ENCODE measurements around the gene FBXO3. TPM values are rescaled to one million over a fixed set of nuclear protein-coding genes. Genes with fewer than 3 reads are reported as not detected.

FBXO3 gene
- total RNA-seq, 4 donors from 2014 or later: 27.8 to 36.3 (median 28.7) TPM

GRCh38 chr11:33775832-33776470 lies 1.6 kb upstream of the FBXO3 start:
- Histone ChIP-seq H3K27me3 (no peaks in the 10 kb centered on the region), H3K4me3 (no peak overlapping the region), H3K27ac (peak overlapping the region in 1 of 4 donors; percentile 95), H3K36me3 (no peaks in the 10 kb centered on the region), H3K4me1 (peaks cover 0 to 62% (median 28%) of the 10 kb centered on the region in 4 donors), H3K9me3 (no peaks in the 10 kb centered on the region)
- 16 to 29% methylated on average over 1 of the region's 1 CpG for WGBS, 2 donors
- no peak for TF ChIP-seq POLR2A (IDR thresholded peaks at IDR 0.05)
- no peak for TF ChIP-seq EP300 (IDR thresholded peaks at IDR 0.05)
- TF ChIP-seq CTCF (IDR thresholded peaks at IDR 0.05): no peak
- DNase-seq (ENCODE audit: low spot score in 2 of 2): no peak

DNA sequence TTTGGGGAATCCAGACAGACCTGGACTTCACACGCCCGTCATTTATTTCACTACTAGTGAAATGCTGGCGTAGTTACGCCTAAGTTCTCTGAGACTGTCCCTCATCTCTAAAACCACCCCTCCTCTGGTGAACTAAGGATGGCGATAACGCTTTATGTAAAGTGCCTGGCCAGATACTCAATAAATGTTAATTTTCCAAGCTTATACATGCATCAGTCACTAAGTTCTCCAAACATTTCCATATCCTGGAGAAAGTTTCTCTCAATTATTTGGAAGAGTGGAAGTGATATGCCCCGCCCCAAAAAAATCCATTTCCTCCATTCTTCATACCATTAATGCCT lies 1.1 kb upstream of the FBXO3 start:
- TF ChIP-seq EP300 (IDR thresholded peaks at IDR 0.05): no peak
- no peak for TF ChIP-seq CTCF (IDR thresholded peaks at IDR 0.05)
- TF ChIP-seq POLR2A (IDR thresholded peaks at IDR 0.05): no peak
- no peaks in the 10 kb centered on the region for H3K27me3 ChIP-seq
- H3K27ac ChIP-seq: peak overlapping the region in 3 of 4 donors; percentile 86 to 96 (median 95)
- H3K9me3 ChIP-seq: no peaks in the 10 kb centered on the region
- peaks cover 0 to 62% (median 28%) of the 10 kb centered on the region in 4 donors for H3K4me1 ChIP-seq
- peak overlapping the region in 1 of 4 donors; percentile 94 for H3K4me3 ChIP-seq
- DNase-seq (ENCODE audit: low spot score in 2 of 2): no peak
- 77 to 78% methylated on average over 7 of the region's 7 CpGs for WGBS, 2 donors
- H3K36me3 ChIP-seq: peaks cover 0 to 3% (median 0%) of the 10 kb centered on the region in 3 donors

- H3K36me3 ChIP-seq: peaks cover 0 to 6% (median 0%) of the 10 kb centered on the region in 3 donors
- WGBS, 2 donors: 1 to 2% methylated on average over 23 of the region's 23 CpGs
- H3K4me3 ChIP-seq: peak overlapping the region; percentile 85 to 94 (median 88)
- H3K27ac ChIP-seq: peak overlapping the region; percentile 79 to 96 (median 90)
- peaks cover 0 to 57% (median 28%) of the 10 kb centered on the region in 4 donors for H3K4me1 ChIP-seq
- DNase-seq (ENCODE audit: low spot score in 2 of 2): peak; percentile 16 to 28
- TF ChIP-seq CTCF (IDR thresholded peaks at IDR 0.05) (no peak), POLR2A (IDR thresholded peaks at IDR 0.05) (no peak), EP300 (IDR thresholded peaks at IDR 0.05) (no peak)
- H3K27me3 ChIP-seq: no peaks in the 10 kb centered on the region
- H3K9me3 ChIP-seq: no peaks in the 10 kb centered on the region
Observed at GRCh38 chr11:33774736-33775466, 581 bp upstream of the FBXO3 start.

- no peaks in the 10 kb centered on the region for H3K9me3 ChIP-seq
- peaks cover 0 to 17% (median 0%) of the 10 kb centered on the region in 3 donors for H3K36me3 ChIP-seq
- peak overlapping the region; percentile 79 to 96 (median 90) for H3K27ac ChIP-seq
- 6 to 10% methylated on average over 17 to 20 of the region's 22 CpGs for WGBS, 2 donors
- no peaks in the 10 kb centered on the region for H3K27me3 ChIP-seq
- no peak for DNase-seq (ENCODE audit: low spot score in 2 of 2)
- peak overlapping the region; percentile 85 to 94 (median 88) for H3K4me3 ChIP-seq
- TF ChIP-seq POLR2A (IDR thresholded peaks at IDR 0.05) (no peak), EP300 (IDR thresholded peaks at IDR 0.05) (no peak), CTCF (IDR thresholded peaks at IDR 0.05) (no peak)
- peaks cover 0 to 49% (median 28%) of the 10 kb centered on the region in 4 donors for H3K4me1 ChIP-seq
Observed at GRCh38 chr11:33773404-33773986, 825 bp downstream of the FBXO3 start.

All from tibial nerve (tissue), 4 donors.